Measurements from ENCODE around the gene CDK14.
A peak's percentile ranks its signal among the peaks of the same experiment; 100 is the strongest.

The CDK14 gene

GRCh38 chr7:90818341-90818740 lies 222.2 kb downstream of the CDK14 start:
- no peak for TF ChIP-seq CTCF (IDR thresholded peaks at IDR 0.05; ENCODE audit: unreplicated experiment in 3 of 3)
- H3K9me3 Mint-ChIP-seq: no peaks in the 10 kb centered on the region
- H3K4me3 Mint-ChIP-seq: no peak overlapping the region
- no peaks in the 10 kb centered on the region for H3K27me3 Mint-ChIP-seq (ENCODE audit: low read depth)
- H3K27ac Mint-ChIP-seq: peak overlapping the region in 1 of 3 experiments; percentile 30
- H3K4me1 Mint-ChIP-seq: peaks cover 24% of the 10 kb centered on the region
- peaks cover 5% of the 10 kb centered on the region for H3K36me3 Mint-ChIP-seq (ENCODE audit: low read depth)

- peaks cover 37% of the 10 kb centered on the region for H3K4me1 Mint-ChIP-seq
- peaks cover 5% of the 10 kb centered on the region for H3K36me3 Mint-ChIP-seq (ENCODE audit: low read depth)
Observed at GRCh38 chr7:90821961-90822620, 226.0 kb downstream of the CDK14 start.

GRCh38 chr7:90824386-90825307 lies 228.5 kb downstream of the CDK14 start:
- Mint-ChIP-seq H3K36me3 (ENCODE audit: low read depth) (peaks cover 16% of the 10 kb centered on the region), H3K4me1 (peaks cover 29% of the 10 kb centered on the region), H3K4me3 (no peak overlapping the region), H3K27ac (peak overlapping the region in 1 of 3 experiments; percentile 49), H3K27me3 (ENCODE audit: low read depth) (no peaks in the 10 kb centered on the region), H3K9me3 (peaks cover 13% of the 10 kb centered on the region)
- no peak for TF ChIP-seq CTCF (IDR thresholded peaks at IDR 0.05; ENCODE audit: unreplicated experiment in 3 of 3)

More at GRCh38 chr7:90821961-90822620, 226.0 kb downstream of the CDK14 start:
- H3K4me3 Mint-ChIP-seq: no peak overlapping the region
- H3K27me3 Mint-ChIP-seq (ENCODE audit: low read depth): no peaks in the 10 kb centered on the region
- H3K9me3 Mint-ChIP-seq: peaks cover under 1% of the 10 kb centered on the region
- peak overlapping the region in 1 of 3 experiments; percentile 15 for H3K27ac Mint-ChIP-seq
- TF ChIP-seq CTCF (IDR thresholded peaks at IDR 0.05; ENCODE audit: unreplicated experiment in 3 of 3): no peak

GRCh38 chr7:90825779-90826178 lies 229.7 kb downstream of the CDK14 start:
- TF ChIP-seq CTCF (IDR thresholded peaks at IDR 0.05; ENCODE audit: unreplicated experiment in 3 of 3): no peak
- Mint-ChIP-seq H3K27me3 (ENCODE audit: low read depth) (no peaks in the 10 kb centered on the region), H3K27ac (no peak overlapping the region), H3K4me1 (peaks cover 23% of the 10 kb centered on the region), H3K4me3 (no peak overlapping the region), H3K36me3 (ENCODE audit: low read depth) (peaks cover 15% of the 10 kb centered on the region), H3K9me3 (peaks cover 21% of the 10 kb centered on the region)

GRCh38 chr7:90828601-90829000 lies 232.5 kb downstream of the CDK14 start:
- no peak overlapping the region for H3K4me3 Mint-ChIP-seq
- TF ChIP-seq CTCF (IDR thresholded peaks at IDR 0.05; ENCODE audit: unreplicated experiment in 3 of 3): no peak
- peaks cover 30% of the 10 kb centered on the region for H3K9me3 Mint-ChIP-seq

More at GRCh38 chr7:90828601-90829000, 232.5 kb downstream of the CDK14 start:
- peaks cover 18% of the 10 kb centered on the region for H3K36me3 Mint-ChIP-seq (ENCODE audit: low read depth)
- H3K4me1 Mint-ChIP-seq: peaks cover 16% of the 10 kb centered on the region
- H3K27me3 Mint-ChIP-seq (ENCODE audit: low read depth): no peaks in the 10 kb centered on the region
- no peak overlapping the region for H3K27ac Mint-ChIP-seq

Measured in nephron (organoid).